Measurements from ENCODE around the gene S100A14. TPM values are rescaled to one million over a fixed set of nuclear protein-coding genes. Genes with fewer than 3 reads are reported as not detected.
A peak's percentile ranks its signal among the peaks of the same experiment; 100 is the strongest.

S100A14 gene
- polyA plus RNA-seq, 2 of the 4 experiments (the other 2 are of a cell fraction): 0.21 TPM

GRCh38 chr1:153614189-153614900, 1.8 kb downstream of the S100A14 start (continued):
- no peak for TF ChIP-seq RFX5 (IDR thresholded peaks at IDR 0.05)
- TF ChIP-seq KDM5A (IDR thresholded peaks at IDR 0.05): no peak
- no peak for TF ChIP-seq ZNF302 (CRISPR knock-in tag; IDR thresholded peaks at IDR 0.05)
- TF ChIP-seq EHMT2 (IDR thresholded peaks at IDR 0.05; ENCODE audit: low read depth): no peak
- TF ChIP-seq ATOH8 (CRISPR knock-in tag; IDR thresholded peaks at IDR 0.05; ENCODE audit: low read depth): no peak
- TF ChIP-seq NFE2L2 (conservative IDR thresholded peaks at IDR 0.05; ENCODE audit: low read length): no peak
- TF ChIP-seq TFCP2L1 (CRISPR knock-in tag; IDR thresholded peaks at IDR 0.05): no peak

DNA sequence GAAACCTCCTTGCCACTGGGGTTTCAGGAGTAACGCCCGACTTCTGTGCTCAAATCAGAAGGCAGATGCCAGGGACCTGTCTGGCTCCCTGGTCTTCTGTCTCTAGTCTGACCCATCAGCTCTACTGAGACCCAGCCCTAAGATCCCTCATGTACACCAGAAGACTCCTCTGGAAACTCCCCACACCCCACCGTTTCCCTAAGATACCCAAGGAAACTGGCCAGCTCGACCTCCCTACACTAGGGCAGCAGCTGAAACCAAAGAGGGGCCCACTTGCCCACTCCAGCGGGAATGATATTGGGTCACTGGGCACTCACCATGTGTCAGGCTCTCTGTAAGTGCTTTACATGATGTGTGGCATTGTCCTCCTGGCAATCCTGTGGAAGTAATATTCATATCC, 2.7 kb downstream of the S100A14 start:
- ChIA-PET CTCF (interaction anchor here (0.8 to 18.3 kb wide), 9 partner anchors 10 to 109 kb away, joined by 3 to 253 read pairs (median 9); partner anchors contain the start of genes CHTOP, S100A1 and S100A13), POLR2A (interaction anchor here (0.7 to 4.7 kb wide), 6 partner anchors 11 to 77 kb away, joined by 3 to 49 read pairs (median 4); partner anchors contain the start of genes CHTOP, S100A13 and S100A6)
- Histone ChIP-seq H3K4me1 (peaks cover 54% of the 10 kb centered on the region), H3K27ac (peak overlapping the region; percentile 91 to 96), H3K9me3 (no peaks in the 10 kb centered on the region), H3K4me3 (peak overlapping the region; percentile 68), H3K4me2 (peak overlapping the region; percentile 96)
- ATAC-seq (no peak), FAIRE-seq (no peak), DNase-seq (ENCODE audit: low read depth in 1 of 2, low spot score in 1 of 2) (no peak)
- no peak for TF ChIP-seq SMC3 (IDR thresholded peaks at IDR 0.05)
- TF ChIP-seq FOSL2 (IDR thresholded peaks at IDR 0.05): no peak
- TF ChIP-seq FOSL2 (CRISPR knock-in tag; IDR thresholded peaks at IDR 0.05): no peak
- TF ChIP-seq PHF8 (IDR thresholded peaks at IDR 0.05; ENCODE audit: borderline replicate concordance, low read depth): no peak
- no peak for TF ChIP-seq FOSB (CRISPR knock-in tag; IDR thresholded peaks at IDR 0.05)
- no peak for TF ChIP-seq RNF2 (IDR thresholded peaks at IDR 0.05; ENCODE audit: borderline replicate concordance, low read depth)
- TF ChIP-seq SREBF2 (IDR thresholded peaks at IDR 0.05): no peak
- no peak for TF ChIP-seq EHMT2 (IDR thresholded peaks at IDR 0.05; ENCODE audit: low read depth)
- TF ChIP-seq POLR2A (IDR thresholded peaks at IDR 0.05; ENCODE audit: low read length): no peak
- no peak for TF ChIP-seq KDM5A (IDR thresholded peaks at IDR 0.05)
- TF ChIP-seq REST (IDR thresholded peaks at IDR 0.05): no peak
- no peak for TF ChIP-seq HOXB5 (CRISPR knock-in tag; IDR thresholded peaks at IDR 0.05)
- no peak for TF ChIP-seq HES2 (IDR thresholded peaks at IDR 0.05)
- no peak for TF ChIP-seq CBX2 (IDR thresholded peaks at IDR 0.05; ENCODE audit: borderline replicate concordance, low read depth)
- no peak for TF ChIP-seq ATOH8 (CRISPR knock-in tag; IDR thresholded peaks at IDR 0.05; ENCODE audit: low read depth)
- TF ChIP-seq KDM1A (IDR thresholded peaks at IDR 0.05; ENCODE audit: low read depth): no peak
- TF ChIP-seq RARB (CRISPR knock-in tag; IDR thresholded peaks at IDR 0.05): no peak
- no peak for TF ChIP-seq FOXS1 (CRISPR knock-in tag; IDR thresholded peaks at IDR 0.05)
- 44% methylated on average over 5 of the region's 5 CpGs for WGBS (ENCODE audit: missing lambda C conversion rate)

Data from A549 (cell line).